HUES6 (cell line): ENCODE results near the gene HSD17B3.
A peak's percentile ranks its signal among the peaks of the same experiment; 100 is the strongest.

Experiments used
- H3K27ac ChIP-seq: 2 replicates; pipeline ENCODE4 v1.7.0; 2013; ENCODE audit warnings: low read depth, mild to moderate bottlenecking, low read length, inconsistent platforms
- H3K27me3 ChIP-seq: 2 replicates; pipeline ENCODE4 v1.6.1; 2013; ENCODE audit warnings: low read length; ENCODE audit not compliant: control insufficient read depth, insufficient read depth
- H3K36me3 ChIP-seq: 2 replicates; pipeline ENCODE4 v1.6.1; 2013; ENCODE audit warnings: low read length; ENCODE audit not compliant: control insufficient read depth, insufficient read depth
- H3K4me1 ChIP-seq: 2 replicates; pipeline ENCODE4 v1.6.1; 2013; ENCODE audit warnings: low read length; ENCODE audit not compliant: control insufficient read depth, insufficient read depth
- H3K4me3 ChIP-seq: 2 replicates; pipeline ENCODE4 v1.5.1; 2013; ENCODE audit warnings: low read depth, low read length
- H3K9ac ChIP-seq: one replicate; pipeline ENCODE4 v1.6.1; 2013; ENCODE audit warnings: mild to moderate bottlenecking, low read length
- H3K9me3 ChIP-seq: 2 replicates; pipeline ENCODE4 v1.6.1; 2013; ENCODE audit warnings: low read depth, low read length; ENCODE audit not compliant: control insufficient read depth, insufficient read depth

The HSD17B3 gene

DNA sequence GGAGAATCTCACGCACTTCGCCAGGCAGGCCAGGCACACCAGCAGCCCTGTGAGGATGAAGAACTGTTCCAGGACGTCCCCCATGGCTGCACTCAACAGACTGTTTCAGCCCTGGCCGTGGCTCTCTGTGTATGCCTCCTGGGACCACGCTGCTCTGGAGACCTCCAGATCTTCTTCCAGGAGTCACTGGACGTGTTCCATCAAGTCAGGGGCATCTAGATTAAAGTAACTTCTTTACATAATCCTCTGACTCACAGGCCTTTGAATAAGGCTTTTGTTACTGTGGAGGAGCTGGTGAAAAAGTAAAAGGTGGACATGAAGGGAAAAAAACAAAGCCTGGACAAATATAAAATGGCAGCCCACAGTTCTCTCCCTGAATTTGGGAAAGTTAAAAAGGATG, at the start of gene HSD17B3:
HSD17B3 (minus strand) TSS at position 156 of the 400 bp plus-strand sequence; CDS start at position 84, 72 bp downstream.
- Histone ChIP-seq H3K9ac (no peak within 1 kb of the TSS), H3K4me1 (peaks cover 5% of the 10 kb centered on the region; the same call in 1 of the 2 replicates), H3K9me3 (no peaks in the 10 kb centered on the region), H3K27ac (no peak within 1 kb of the TSS), H3K27me3 (no peaks in the 10 kb centered on the region), H3K4me3 (no peak within 1 kb of the TSS), H3K36me3 (no peaks in the 10 kb centered on the region)

DNA sequence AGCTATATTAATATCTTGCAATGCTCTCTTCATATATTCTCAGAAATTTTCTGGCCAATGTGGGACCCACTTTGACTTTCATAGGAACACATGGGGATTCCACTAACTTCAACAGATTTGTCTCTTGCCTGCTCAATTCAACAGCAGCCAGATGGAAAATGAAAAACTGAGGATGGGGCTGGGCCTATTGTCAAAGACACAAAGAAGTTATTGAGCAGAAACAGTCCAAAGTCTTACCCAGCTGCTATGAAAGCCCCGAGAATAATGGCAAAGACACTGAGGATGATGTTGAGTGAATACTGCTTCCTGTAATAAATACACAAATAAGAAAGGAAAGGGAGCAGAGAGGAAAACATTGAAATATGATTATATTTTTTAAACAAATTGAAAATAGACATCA, 48.9 kb upstream of the HSD17B3 start:
- no peak overlapping the region for H3K9ac ChIP-seq
- peaks cover 6% of the 10 kb centered on the region; the same call in 1 of the 2 replicates for H3K4me1 ChIP-seq
- peaks cover 6% of the 10 kb centered on the region; the same call in 1 of the 2 replicates for H3K36me3 ChIP-seq
- no peaks in the 10 kb centered on the region for H3K27me3 ChIP-seq
- H3K4me3 ChIP-seq = no peak overlapping the region
- peaks cover 6% of the 10 kb centered on the region for H3K9me3 ChIP-seq
- no peak overlapping the region for H3K27ac ChIP-seq

DNA sequence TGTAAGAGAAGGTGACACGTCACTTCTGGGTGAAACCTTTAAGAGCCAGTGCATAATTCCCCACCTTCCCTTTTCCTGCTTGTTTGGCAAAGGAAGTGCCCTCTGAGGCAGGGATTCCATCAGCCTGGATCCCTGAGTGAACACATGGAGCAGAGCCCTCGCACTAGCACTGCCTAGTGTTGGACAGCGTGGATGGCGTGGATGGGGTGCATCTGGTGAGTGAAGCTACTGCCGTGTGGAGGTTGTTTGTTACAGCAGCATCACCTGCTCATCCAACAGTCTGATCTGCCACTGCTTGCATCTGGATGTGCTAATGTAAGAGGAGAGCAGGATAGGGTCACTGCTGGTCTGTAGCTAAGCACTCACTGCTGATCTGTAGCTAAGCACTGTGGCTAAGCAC, 46.3 kb upstream of the HSD17B3 start:
- Histone ChIP-seq H3K9ac (no peak overlapping the region), H3K4me1 (peaks cover 29% of the 10 kb centered on the region), H3K9me3 (peaks cover 6% of the 10 kb centered on the region), H3K36me3 (peaks cover 6% of the 10 kb centered on the region; the same call in 1 of the 2 replicates), H3K4me3 (no peak overlapping the region), H3K27ac (no peak overlapping the region), H3K27me3 (no peaks in the 10 kb centered on the region)

DNA sequence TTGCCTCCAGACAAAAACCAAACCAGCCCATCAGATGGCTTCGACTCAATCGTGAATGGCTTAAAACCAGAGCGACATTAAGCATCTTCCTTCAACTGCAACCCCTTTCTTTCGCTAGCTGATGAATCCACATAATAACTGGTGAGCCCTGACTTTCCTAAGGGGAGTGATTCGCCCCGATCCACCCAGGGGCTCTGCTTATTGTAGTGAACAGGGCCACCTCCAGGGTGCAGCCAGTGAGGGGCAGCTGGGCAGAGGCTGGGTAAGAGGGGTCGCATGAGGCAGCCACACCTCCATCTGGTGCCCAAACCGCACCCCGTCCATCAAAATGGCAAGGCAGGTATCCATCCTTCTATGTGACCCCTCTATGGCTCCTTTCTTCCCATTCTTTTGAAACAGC, 43.6 kb upstream of the HSD17B3 start:
- H3K27me3 ChIP-seq = no peaks in the 10 kb centered on the region
- H3K36me3 ChIP-seq = peaks cover 6% of the 10 kb centered on the region; the same call in 1 of the 2 replicates
- H3K9me3 ChIP-seq = peaks cover 6% of the 10 kb centered on the region
- H3K9ac ChIP-seq = no peak overlapping the region
- H3K4me1 ChIP-seq = peaks cover 33% of the 10 kb centered on the region
- H3K4me3 ChIP-seq = no peak overlapping the region
- 0 out of 2 replicates have a peak overlapping the region, but pooled peaks have one; percentile 28 for H3K27ac ChIP-seq

DNA sequence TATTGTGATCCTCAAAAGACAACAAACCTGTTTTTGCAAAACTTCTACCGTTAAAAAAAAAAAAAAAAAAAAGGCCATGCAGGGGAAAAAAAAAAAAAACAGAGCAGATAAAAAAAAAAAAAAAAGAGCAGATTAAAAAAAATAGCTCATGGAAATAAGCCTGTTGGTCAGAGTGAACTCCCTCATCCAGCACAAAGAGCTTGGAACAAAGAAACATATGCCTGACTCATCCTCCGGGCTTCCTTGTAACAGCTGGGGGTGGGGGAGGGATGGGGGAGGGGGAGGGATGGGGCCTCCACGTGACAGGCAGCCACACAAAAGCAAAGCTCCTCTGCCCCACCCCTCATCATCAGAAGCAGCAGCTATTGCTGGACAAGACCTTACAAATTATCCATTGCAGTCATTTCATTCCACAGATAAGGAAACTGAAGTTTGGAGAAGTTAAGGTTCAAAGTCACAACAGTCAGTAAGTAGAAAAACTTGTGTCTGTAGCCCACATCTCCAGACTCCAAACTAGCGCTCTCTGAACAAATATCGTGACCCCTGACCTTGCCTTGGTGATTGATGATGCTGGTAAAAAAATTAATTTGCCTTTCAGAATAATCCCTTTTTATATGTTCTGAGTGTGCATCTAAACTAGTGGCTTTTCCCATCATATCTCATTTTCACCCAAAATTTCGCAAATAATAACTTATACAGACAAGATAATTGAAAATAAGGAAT, 42.6 kb upstream of the HSD17B3 start:
- H3K27ac ChIP-seq = peak overlapping the region; percentile 96
- H3K27me3 ChIP-seq = no peaks in the 10 kb centered on the region
- no peak overlapping the region for H3K4me3 ChIP-seq
- peaks cover 6% of the 10 kb centered on the region for H3K9me3 ChIP-seq
- peaks cover 6% of the 10 kb centered on the region; the same call in 1 of the 2 replicates for H3K36me3 ChIP-seq
- H3K9ac ChIP-seq = no peak overlapping the region
- peaks cover 39% of the 10 kb centered on the region for H3K4me1 ChIP-seq

DNA sequence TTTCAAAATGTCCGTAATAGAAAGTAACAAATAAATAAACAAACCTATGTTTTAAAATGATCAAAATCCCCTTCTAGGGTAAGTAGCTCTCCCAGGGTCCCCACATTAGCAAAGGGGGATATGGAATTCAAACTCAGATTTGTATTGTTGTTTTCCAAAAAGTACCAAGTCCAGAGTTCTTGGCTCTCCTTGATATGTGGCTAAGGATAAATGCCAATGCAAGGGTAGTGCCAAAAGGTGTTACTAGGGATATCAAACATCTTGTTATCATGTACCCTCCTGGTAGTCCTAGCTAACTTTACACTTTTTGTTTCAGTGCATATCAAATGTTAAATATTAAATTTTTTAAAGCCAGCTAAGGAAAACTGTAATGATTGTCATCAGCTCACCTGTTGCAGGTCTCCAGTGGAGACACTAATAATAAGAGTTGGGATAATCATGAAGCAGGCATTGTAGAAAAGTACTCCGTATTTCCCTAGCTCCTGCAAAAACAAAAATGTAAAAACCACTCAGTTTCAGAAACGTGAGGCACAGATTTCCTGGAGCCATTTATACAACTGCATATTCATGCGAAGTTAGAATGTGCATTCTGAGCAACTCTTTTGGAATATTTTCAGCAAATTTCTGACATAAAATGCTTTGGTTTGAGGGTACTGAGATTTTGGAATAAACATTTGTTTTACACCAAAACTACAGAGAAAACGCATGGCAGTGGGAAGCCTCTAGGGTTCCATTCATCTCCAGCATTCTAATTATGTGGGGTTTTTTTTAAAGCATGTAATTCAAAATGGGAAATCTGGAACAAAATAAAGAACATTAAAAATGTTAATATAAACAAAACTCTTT, 41.8 kb upstream of the HSD17B3 start:
- Histone ChIP-seq H3K27ac (peak overlapping the region; percentile 96), H3K9ac (no peak overlapping the region), H3K4me3 (no peak overlapping the region), H3K9me3 (peaks cover 6% of the 10 kb centered on the region), H3K36me3 (peaks cover 6% of the 10 kb centered on the region; the same call in 1 of the 2 replicates), H3K4me1 (peaks cover 41% of the 10 kb centered on the region), H3K27me3 (no peaks in the 10 kb centered on the region)

DNA sequence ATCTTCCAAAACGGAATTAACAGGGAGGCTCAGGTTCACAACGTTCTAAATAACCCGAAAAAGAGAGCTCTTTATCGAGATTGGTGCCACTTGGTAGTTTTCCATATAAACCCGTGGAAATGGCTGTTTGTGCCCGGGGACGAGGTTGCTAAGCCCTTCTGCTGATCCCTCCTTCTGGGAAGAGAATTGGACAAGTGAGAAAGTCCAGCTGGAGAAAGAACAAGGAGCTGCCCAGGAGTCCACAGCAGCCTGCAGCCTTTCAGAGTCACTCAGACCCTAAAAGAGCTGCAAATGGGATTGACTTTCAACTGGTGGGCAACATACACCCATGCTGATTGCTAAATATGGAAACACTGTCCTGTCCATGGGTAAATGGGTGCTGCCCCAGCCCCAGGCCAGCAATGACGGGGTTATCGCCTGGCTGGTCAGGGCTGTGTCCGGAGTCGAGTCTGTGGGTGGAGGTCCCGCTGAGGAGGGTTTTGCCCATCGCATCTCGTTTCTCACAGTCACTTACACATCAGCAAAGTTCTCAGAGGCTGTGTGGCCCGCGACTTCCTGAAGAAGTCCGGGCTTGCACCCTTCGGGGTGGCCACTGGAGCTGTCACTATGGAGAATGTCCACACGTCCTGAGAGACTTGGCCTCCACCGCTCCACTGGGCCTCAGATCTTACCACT, 40.7 kb upstream of the HSD17B3 start:
- Histone ChIP-seq H3K27me3 (no peaks in the 10 kb centered on the region), H3K27ac (no peak overlapping the region), H3K9me3 (no peaks in the 10 kb centered on the region), H3K36me3 (no peaks in the 10 kb centered on the region), H3K4me3 (no peak overlapping the region), H3K4me1 (peaks cover 41% of the 10 kb centered on the region), H3K9ac (no peak overlapping the region)

DNA sequence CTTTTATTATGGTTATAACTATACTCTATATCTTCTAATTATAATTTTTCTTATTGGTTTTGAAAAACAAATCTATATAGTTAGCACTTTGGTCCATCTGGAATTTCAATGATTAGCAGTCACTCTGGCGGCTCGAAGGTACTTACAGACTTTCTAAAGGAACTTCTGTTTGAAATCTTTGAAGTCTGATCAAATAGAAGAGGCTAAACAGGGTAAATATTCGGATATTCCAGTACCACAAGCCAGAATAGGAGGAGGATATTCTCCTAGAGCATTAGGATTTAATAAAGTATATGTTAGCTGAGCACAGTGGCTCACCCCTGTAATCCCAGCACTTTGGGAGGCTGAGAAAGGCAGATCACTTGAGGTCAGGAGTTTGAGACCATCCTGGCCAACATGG, 38.7 kb upstream of the HSD17B3 start:
- H3K36me3 ChIP-seq = no peaks in the 10 kb centered on the region
- no peaks in the 10 kb centered on the region for H3K27me3 ChIP-seq
- no peak overlapping the region for H3K27ac ChIP-seq
- H3K9ac ChIP-seq = no peak overlapping the region
- H3K4me3 ChIP-seq = no peak overlapping the region
- peaks cover 34% of the 10 kb centered on the region for H3K4me1 ChIP-seq
- no peaks in the 10 kb centered on the region for H3K9me3 ChIP-seq

DNA sequence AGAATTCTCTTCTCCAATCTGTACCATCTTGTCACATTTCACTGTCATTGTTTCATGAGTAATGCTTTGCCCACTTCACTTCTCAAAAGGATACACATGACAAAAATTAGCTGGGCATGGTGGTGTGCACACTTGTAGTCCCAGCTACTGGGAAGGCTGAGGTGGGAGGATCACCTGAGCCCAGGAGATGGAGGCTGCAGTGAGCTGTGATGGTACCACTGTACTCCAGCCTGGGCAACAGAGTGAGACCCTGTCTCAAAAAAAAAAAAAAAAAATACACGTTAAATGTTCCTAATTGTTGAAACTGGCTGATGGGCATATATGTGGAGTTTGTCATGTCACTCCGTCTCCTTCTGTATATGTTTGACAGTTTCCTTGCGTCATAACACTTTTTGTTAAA, 36.3 kb upstream of the HSD17B3 start:
- peaks cover 13% of the 10 kb centered on the region for H3K4me1 ChIP-seq
- H3K27me3 ChIP-seq = no peaks in the 10 kb centered on the region
- no peak overlapping the region for H3K27ac ChIP-seq
- no peak overlapping the region for H3K4me3 ChIP-seq
- H3K9ac ChIP-seq = no peak overlapping the region
- H3K9me3 ChIP-seq = no peaks in the 10 kb centered on the region
- no peaks in the 10 kb centered on the region for H3K36me3 ChIP-seq

DNA sequence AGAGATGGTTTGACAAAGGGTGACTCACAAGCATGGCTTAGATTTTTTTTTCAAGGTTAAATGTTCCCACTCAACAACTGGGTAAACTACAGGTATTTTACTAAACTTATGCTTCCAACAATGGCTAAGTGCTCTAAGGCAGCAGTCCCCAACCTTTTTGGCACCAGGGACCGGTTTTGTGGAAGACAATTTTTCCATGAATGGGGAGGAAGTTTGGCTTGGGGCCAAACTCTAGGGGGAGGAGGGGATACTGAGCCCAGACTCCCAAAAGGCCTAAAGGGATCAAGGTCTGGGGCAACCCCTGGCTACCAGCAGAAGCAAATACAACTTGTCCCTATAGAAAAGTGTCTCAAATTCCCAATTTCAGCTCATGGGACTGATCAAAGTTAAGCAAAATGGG, 32.0 kb upstream of the HSD17B3 start:
- Histone ChIP-seq H3K4me3 (no peak overlapping the region), H3K9me3 (no peaks in the 10 kb centered on the region), H3K9ac (no peak overlapping the region), H3K36me3 (no peaks in the 10 kb centered on the region), H3K27ac (no peak overlapping the region), H3K4me1 (peaks cover 12% of the 10 kb centered on the region), H3K27me3 (no peaks in the 10 kb centered on the region)
